Right atrium auricular region (tissue), 2 donors: ENCODE results near the gene KRT76. TPM values are rescaled to one million over a fixed set of nuclear protein-coding genes. Genes with fewer than 3 reads are reported as not detected.

Experiments used
- DNase-seq: peaks from one replicate; pipeline ENCODE4 v3.0.0-alpha.2; 2019; ENCODE audit warnings: low spot score
- H3K27ac ChIP-seq, 2 donors: fragments of 200-600 bp; sonication (generic); 1 replicate in 1 of 2; 2 replicates in 1 of 2; pipeline ENCODE4 v1.5.1; 2016 to 2019
- H3K27me3 ChIP-seq, 2 donors: fragments of 200-600 bp; sonication (generic); one replicate each; pipeline versions ENCODE4 v1.5.1 to v1.6.0; 2017 to 2019
- H3K36me3 ChIP-seq: fragments of 200-600 bp; sonication (generic); one replicate; pipeline ENCODE4 v1.5.1; 2016
- H3K4me1 ChIP-seq, 2 donors: fragments of 200-600 bp; sonication (generic); one replicate each; pipeline versions ENCODE4 v1.5.1 to v1.6.0; 2017 to 2019
- H3K4me3 ChIP-seq, 2 donors: fragments of 200-600 bp; sonication (generic); 1 replicate in 1 of 2; 2 replicates in 1 of 2; pipeline ENCODE4 v1.5.1; 2017 to 2019; ENCODE audit warnings: mild to moderate bottlenecking in 1 of 2, moderate library complexity in 1 of 2
- H3K9me3 ChIP-seq, 2 donors: fragments of 200-600 bp; sonication (generic); one replicate each; pipeline ENCODE4 v1.5.1; 2019
- CTCF ChIP-seq, 2 donors: fragments of 200-600 bp; sonication (generic); IDR thresholded peaks; one replicate each; pipeline ENCODE4 v1.5.1; 2019; ENCODE audit warnings: antibody characterized with exemption in 2 of 2
- total RNA-seq, 2 donors: library from RNA; depleted of rRNA; stranded (reverse); fragments of >200 nt; gene quantifications; one replicate each; pipeline ENCODE4 v1.1.0, GENCODE V29; 2016

KRT76 gene
- total RNA-seq, 2 donors from 2014 or later, result not detected

- no peak for DNase-seq
- TF ChIP-seq CTCF (IDR thresholded peaks at IDR 0.05), result no peak
- no peaks in the 10 kb centered on the region for H3K36me3 ChIP-seq
- no peaks in the 10 kb centered on the region for H3K27me3 ChIP-seq
- H3K27ac ChIP-seq, result no peak overlapping the region
- H3K9me3 ChIP-seq, result no peaks in the 10 kb centered on the region
- no peak overlapping the region for H3K4me3 ChIP-seq
- peaks cover 0 to 9% of the 10 kb centered on the region in 2 donors for H3K4me1 ChIP-seq
Measured at GRCh38 chr12:52788876-52789636, 11.9 kb upstream of the KRT76 start.

GRCh38 chr12:52788192-52788875 lies 11.2 kb upstream of the KRT76 start:
- Histone ChIP-seq H3K36me3 (no peaks in the 10 kb centered on the region), H3K27ac (no peak overlapping the region), H3K9me3 (no peaks in the 10 kb centered on the region), H3K4me1 (peaks cover 0 to 9% of the 10 kb centered on the region in 2 donors), H3K4me3 (no peak overlapping the region), H3K27me3 (no peaks in the 10 kb centered on the region)
- DNase-seq, result no peak
- TF ChIP-seq CTCF (IDR thresholded peaks at IDR 0.05), result no peak

GRCh38 chr12:52787324-52788191 lies 10.4 kb upstream of the KRT76 start:
- no peaks in the 10 kb centered on the region for H3K27me3 ChIP-seq
- H3K27ac ChIP-seq, result no peak overlapping the region
- H3K4me1 ChIP-seq, result peaks cover 0 to 9% of the 10 kb centered on the region in 2 donors
- TF ChIP-seq CTCF (IDR thresholded peaks at IDR 0.05), result no peak
- DNase-seq, result no peak
- no peak overlapping the region for H3K4me3 ChIP-seq
- H3K36me3 ChIP-seq, result no peaks in the 10 kb centered on the region
- H3K9me3 ChIP-seq, result no peaks in the 10 kb centered on the region

- H3K9me3 ChIP-seq, result no peaks in the 10 kb centered on the region
- no peak overlapping the region for H3K4me3 ChIP-seq
- H3K4me1 ChIP-seq, result peaks cover 0 to 3% of the 10 kb centered on the region in 2 donors
- H3K36me3 ChIP-seq, result no peaks in the 10 kb centered on the region
- no peaks in the 10 kb centered on the region for H3K27me3 ChIP-seq
- no peak for DNase-seq
- TF ChIP-seq CTCF (IDR thresholded peaks at IDR 0.05), result no peak
- H3K27ac ChIP-seq, result no peak overlapping the region
Measured at GRCh38 chr12:52784909-52785308, 7.8 kb upstream of the KRT76 start.

GRCh38 chr12:52783563-52784316 lies 6.6 kb upstream of the KRT76 start:
- H3K27ac ChIP-seq, result no peak overlapping the region
- H3K36me3 ChIP-seq, result no peaks in the 10 kb centered on the region
- H3K9me3 ChIP-seq, result no peaks in the 10 kb centered on the region
- TF ChIP-seq CTCF (IDR thresholded peaks at IDR 0.05), result no peak
- no peaks in the 10 kb centered on the region for H3K27me3 ChIP-seq
- H3K4me3 ChIP-seq, result no peak overlapping the region
- H3K4me1 ChIP-seq, result no peaks in the 10 kb centered on the region
- DNase-seq, result no peak
